ENCODE results near the gene RGS19. TPM values are rescaled to one million over a fixed set of nuclear protein-coding genes. Genes with fewer than 3 reads are reported as not detected.

RGS19 gene
- polyA plus RNA-seq, 1 donor (not counting 4 experiments of a cell fraction or from before 2014, with no cell fraction given): 11.8 TPM

GRCh38 chr20:64110411-64111068 is 31.2 kb upstream of the RGS19 start:
- Histone ChIP-seq H3K9ac (ENCODE audit: control insufficient read depth, extremely low read depth, insufficient read depth, low read length) (no peak overlapping the region), H3K9me1 (ENCODE audit: control insufficient read depth, extremely low read depth, insufficient read depth, low read length) (no peaks in the 10 kb centered on the region), H3K36me3 (ENCODE audit: control insufficient read depth in 2 of 2, extremely low read depth in 1 of 2, insufficient read depth in 2 of 2, low read length in 2 of 2) (no peaks in the 10 kb centered on the region), H3K27ac (ENCODE audit: control insufficient read depth, insufficient read depth, low read length) (no peak overlapping the region), H3K4me1 (ENCODE audit: control insufficient read depth, extremely low read depth, insufficient read depth, low read length) (no peaks in the 10 kb centered on the region), H2AFZ (ENCODE audit: control insufficient read depth, low read length) (no peak overlapping the region), H3K4me3 (ENCODE audit: control insufficient read depth in 2 of 3, extremely low read depth in 1 of 3, insufficient read depth in 2 of 3, low read depth in 1 of 3, low read length in 3 of 3) (no peak overlapping the region), H3K27me3 (ENCODE audit: control insufficient read depth, extremely low read depth, insufficient read depth, low read length) (no peaks in the 10 kb centered on the region), H3K4me2 (ENCODE audit: control insufficient read depth, extremely low read depth, insufficient read depth, low read depth, low read length) (no peak overlapping the region), H3K9me3 (ENCODE audit: control insufficient read depth, low read depth, low read length) (no peaks in the 10 kb centered on the region), H3K79me2 (ENCODE audit: control insufficient read depth, insufficient read depth, low read length) (no peaks in the 10 kb centered on the region), H4K20me1 (ENCODE audit: control insufficient read depth, extremely low read depth, insufficient read depth, low read length) (no peaks in the 10 kb centered on the region)
- dilution Hi-C loops (cut with MboI; ENCODE audit: extremely low pct_ligation_motif_present, low sequenced_read_pairs): no loop called here
- FAIRE-seq: no peak
- DNase-seq (ENCODE audit: low read depth, low spot score): no peak
- TF ChIP-seq CTCF (optimal IDR thresholded peaks at IDR 0.05 in 1 of 3, IDR thresholded peaks at IDR 0.05 in 1 of 3, conservative IDR thresholded peaks at IDR 0.05 in 1 of 3; ENCODE audit: extremely low read depth in 1 of 3, insufficient read depth in 2 of 3, low read length in 3 of 3) (no peak), EZH2 (IDR thresholded peaks at IDR 0.05; ENCODE audit: low read length) (no peak)

GRCh38 chr20:64109831-64110391 is 30.6 kb upstream of the RGS19 start:
- Histone ChIP-seq H3K9ac (ENCODE audit: control insufficient read depth, extremely low read depth, insufficient read depth, low read length) (no peak overlapping the region), H4K20me1 (ENCODE audit: control insufficient read depth, extremely low read depth, insufficient read depth, low read length) (no peaks in the 10 kb centered on the region), H3K27ac (ENCODE audit: control insufficient read depth, insufficient read depth, low read length) (no peak overlapping the region), H3K4me1 (ENCODE audit: control insufficient read depth, extremely low read depth, insufficient read depth, low read length) (no peaks in the 10 kb centered on the region), H2AFZ (ENCODE audit: control insufficient read depth, low read length) (no peak overlapping the region), H3K4me2 (ENCODE audit: control insufficient read depth, extremely low read depth, insufficient read depth, low read depth, low read length) (no peak overlapping the region), H3K9me1 (ENCODE audit: control insufficient read depth, extremely low read depth, insufficient read depth, low read length) (no peaks in the 10 kb centered on the region), H3K36me3 (ENCODE audit: control insufficient read depth in 2 of 2, extremely low read depth in 1 of 2, insufficient read depth in 2 of 2, low read length in 2 of 2) (no peaks in the 10 kb centered on the region), H3K9me3 (ENCODE audit: control insufficient read depth, low read depth, low read length) (no peaks in the 10 kb centered on the region), H3K4me3 (ENCODE audit: control insufficient read depth in 2 of 3, extremely low read depth in 1 of 3, insufficient read depth in 2 of 3, low read depth in 1 of 3, low read length in 3 of 3) (no peak overlapping the region), H3K79me2 (ENCODE audit: control insufficient read depth, insufficient read depth, low read length) (no peaks in the 10 kb centered on the region), H3K27me3 (ENCODE audit: control insufficient read depth, extremely low read depth, insufficient read depth, low read length) (no peaks in the 10 kb centered on the region)
- TF ChIP-seq EZH2 (IDR thresholded peaks at IDR 0.05; ENCODE audit: low read length): no peak
- TF ChIP-seq CTCF (optimal IDR thresholded peaks at IDR 0.05 in 1 of 3, IDR thresholded peaks at IDR 0.05 in 1 of 3, conservative IDR thresholded peaks at IDR 0.05 in 1 of 3; ENCODE audit: extremely low read depth in 1 of 3, insufficient read depth in 2 of 3, low read length in 3 of 3): no peak
- no peak for FAIRE-seq
- dilution Hi-C loops (cut with MboI; ENCODE audit: extremely low pct_ligation_motif_present, low sequenced_read_pairs): no loop called here
- no peak for DNase-seq (ENCODE audit: low read depth, low spot score)
